Stimulated activated CD8-positive, alpha-beta memory T cell treated with anti-CD3 and anti-CD28 coated beads, Interleukin-4, amount 100 ng/mL, for 4 hours (primary cell): ENCODE measurements around the gene GALNS.
"Not testable (repeated sequence)": the region's sequence is repeated elsewhere in the genome, so short reads cannot be mapped to it uniquely, and the experiment has no call there.

Source experiments
- DNase-seq, 2 donors: peaks; one replicate each; pipeline ENCODE4 v3.0.0-alpha.2; 2020; ENCODE audit warnings: low read depth in 2 of 2, low spot score in 1 of 2

The GALNS gene

GRCh38 chr16:88889702-88890352 lies 33.1 kb upstream of the GALNS start:
- not testable (repeated sequence) for DNase-seq

- DNase-seq = no peak
These were observed 32.0 kb upstream of the GALNS start for GRCh38 chr16:88888461-88889387.

GRCh38 chr16:88888057-88888456 lies 31.3 kb upstream of the GALNS start:
- no peak for DNase-seq

GRCh38 chr16:88886845-88887521 lies 30.2 kb upstream of the GALNS start:
- DNase-seq = no peak

GRCh38 chr16:88886420-88886844 lies 29.7 kb upstream of the GALNS start:
- DNase-seq = no peak

- DNase-seq = no peak
These were observed 29.0 kb upstream of the GALNS start for GRCh38 chr16:88885693-88886280.

GRCh38 chr16:88884569-88885271 lies 28.0 kb upstream of the GALNS start:
- DNase-seq = no peak

- DNase-seq = no peak
These were observed 27.2 kb upstream of the GALNS start for GRCh38 chr16:88883946-88884345.

- DNase-seq = no peak
These were observed 26.6 kb upstream of the GALNS start for GRCh38 chr16:88883117-88883895.

- DNase-seq = no peak
These were observed 25.7 kb upstream of the GALNS start for GRCh38 chr16:88882358-88883030.

- DNase-seq = no peak
These were observed 25.1 kb upstream of the GALNS start for GRCh38 chr16:88881675-88882357.

GRCh38 chr16:88881007-88881615 lies 24.4 kb upstream of the GALNS start:
- no peak for DNase-seq

GRCh38 chr16:88880226-88881006 lies 23.7 kb upstream of the GALNS start:
- no peak for DNase-seq

- no peak for DNase-seq
These were observed 23.0 kb upstream of the GALNS start for GRCh38 chr16:88879788-88880055.

- DNase-seq = no peak
These were observed 22.4 kb upstream of the GALNS start for GRCh38 chr16:88878967-88879787.

GRCh38 chr16:88878356-88878755 lies 21.6 kb upstream of the GALNS start:
- DNase-seq = no peak
